Astrocyte of the cerebellum (primary cell): ENCODE results near the gene EPDR1.
A peak's percentile ranks its signal among the peaks of the same experiment; 100 is the strongest.

ENCODE experiments used
- DNase-seq: peaks from one replicate; pipeline ENCODE4 v3.0.0-alpha.2; 2011; ENCODE audit warnings: low read depth
- H3K4me3 ChIP-seq: 2 replicates; pipeline ENCODE4 v1.5.1; 2011; ENCODE audit warnings: mild to moderate bottlenecking, low read depth, low read length, moderate library complexity
- in situ Hi-C: cut with HindIII; loops from 2 replicates; pipeline ENCODE4 v1.10.0; 2017; ENCODE audit warnings: low sequenced_read_pairs
- TF ChIP-seq, protein P1 (sequence below): IDR thresholded peaks from 2 replicates; pipeline ENCODE4 v1.5.1; 2012; ENCODE audit warnings: low read length, low read depth, moderate library complexity, mild to moderate bottlenecking; ENCODE audit errors: missing control alignments

The EPDR1 gene

DNA sequence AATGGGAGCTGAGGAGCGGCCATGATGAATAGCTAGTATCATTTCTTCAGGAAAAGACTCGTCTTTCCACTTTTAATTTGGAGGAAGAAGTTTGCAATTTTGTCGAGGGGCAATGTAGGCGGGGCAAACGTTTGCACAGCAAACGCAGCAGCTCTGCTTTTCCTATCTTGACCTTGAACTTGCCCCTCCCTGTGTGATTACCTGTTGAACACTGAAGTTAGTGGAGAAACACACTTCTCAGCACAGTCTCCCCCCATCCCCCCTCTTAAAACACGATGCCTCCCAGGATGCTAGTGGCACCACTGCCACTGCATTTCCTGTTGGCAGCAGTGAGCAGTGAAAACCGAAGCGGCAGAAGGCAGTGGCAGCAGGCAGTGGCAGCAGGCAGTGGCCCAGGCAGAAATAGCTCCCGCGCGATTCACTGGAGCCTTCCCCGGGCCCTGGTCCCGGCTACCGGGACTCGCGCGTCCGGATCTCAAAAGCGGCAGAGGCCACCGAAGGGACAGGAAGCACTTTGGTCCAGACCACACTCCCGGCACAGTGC, at the start of gene EPDR1:
Gene EPDR1, plus strand, starts transcription at position 336 of the 544 bp plus-strand sequence. CDS start 300 bp downstream, outside the sequence.
- in situ Hi-C loops = loop anchor here (25.0 kb wide), 1 partner anchor 392 kb away; no protein-coding TSS in a partner anchor
- no peak for DNase-seq
- H3K4me3 ChIP-seq = peak within 1 kb of the TSS; percentile 54
- TF ChIP-seq, protein P1, sequence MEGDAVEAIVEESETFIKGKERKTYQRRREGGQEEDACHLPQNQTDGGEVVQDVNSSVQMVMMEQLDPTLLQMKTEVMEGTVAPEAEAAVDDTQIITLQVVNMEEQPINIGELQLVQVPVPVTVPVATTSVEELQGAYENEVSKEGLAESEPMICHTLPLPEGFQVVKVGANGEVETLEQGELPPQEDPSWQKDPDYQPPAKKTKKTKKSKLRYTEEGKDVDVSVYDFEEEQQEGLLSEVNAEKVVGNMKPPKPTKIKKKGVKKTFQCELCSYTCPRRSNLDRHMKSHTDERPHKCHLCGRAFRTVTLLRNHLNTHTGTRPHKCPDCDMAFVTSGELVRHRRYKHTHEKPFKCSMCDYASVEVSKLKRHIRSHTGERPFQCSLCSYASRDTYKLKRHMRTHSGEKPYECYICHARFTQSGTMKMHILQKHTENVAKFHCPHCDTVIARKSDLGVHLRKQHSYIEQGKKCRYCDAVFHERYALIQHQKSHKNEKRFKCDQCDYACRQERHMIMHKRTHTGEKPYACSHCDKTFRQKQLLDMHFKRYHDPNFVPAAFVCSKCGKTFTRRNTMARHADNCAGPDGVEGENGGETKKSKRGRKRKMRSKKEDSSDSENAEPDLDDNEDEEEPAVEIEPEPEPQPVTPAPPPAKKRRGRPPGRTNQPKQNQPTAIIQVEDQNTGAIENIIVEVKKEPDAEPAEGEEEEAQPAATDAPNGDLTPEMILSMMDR = no peak

DNA sequence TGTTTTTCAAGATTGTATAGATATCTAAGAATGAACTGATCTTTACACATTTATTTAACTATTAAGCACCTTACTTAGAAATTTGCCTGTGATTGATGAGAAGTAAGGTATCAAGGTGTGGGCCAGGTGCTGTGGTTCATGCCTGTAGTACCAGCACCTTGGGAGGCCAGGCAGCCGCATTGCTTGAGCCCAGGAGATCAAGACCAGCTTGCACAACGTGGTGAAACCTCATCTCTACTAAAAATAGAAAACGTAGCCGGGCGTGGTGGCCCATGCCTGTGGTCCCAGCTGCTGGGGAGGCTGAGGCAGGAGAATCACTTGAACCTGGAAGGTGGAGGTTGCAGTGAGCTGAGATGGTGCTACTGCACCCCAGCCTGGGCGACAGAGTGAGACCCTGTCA, 38.4 kb upstream of the EPDR1 start:
- in situ Hi-C loops = no loop called here
- TF ChIP-seq, protein P1 = no peak

DNA sequence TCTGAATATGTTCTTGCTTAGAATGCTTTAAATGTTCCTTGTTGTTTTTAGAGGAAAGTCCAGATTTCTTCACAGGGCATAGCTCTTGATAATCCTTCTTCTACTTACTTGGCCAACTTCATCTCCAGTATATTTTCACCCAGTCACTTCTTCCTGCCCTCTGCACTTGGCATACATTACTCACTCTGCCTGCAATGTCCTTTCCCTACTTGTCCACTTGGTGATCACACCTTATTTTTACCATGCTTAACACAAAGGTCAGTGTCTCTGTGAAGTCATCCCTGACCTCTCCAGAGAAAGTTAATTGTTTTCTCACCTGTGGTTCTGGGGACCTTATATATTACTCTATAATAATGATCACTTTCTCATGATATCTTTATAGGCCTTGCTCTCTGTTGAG, 27.1 kb upstream of the EPDR1 start:
- in situ Hi-C loops = no loop called here
- TF ChIP-seq, protein P1 = no peak
- no peak overlapping the region for H3K4me3 ChIP-seq
- DNase-seq = no peak

More for the DNA sequence above, 38.4 kb upstream of the EPDR1 start:
- H3K4me3 ChIP-seq = no peak overlapping the region
- DNase-seq = no peak

DNA sequence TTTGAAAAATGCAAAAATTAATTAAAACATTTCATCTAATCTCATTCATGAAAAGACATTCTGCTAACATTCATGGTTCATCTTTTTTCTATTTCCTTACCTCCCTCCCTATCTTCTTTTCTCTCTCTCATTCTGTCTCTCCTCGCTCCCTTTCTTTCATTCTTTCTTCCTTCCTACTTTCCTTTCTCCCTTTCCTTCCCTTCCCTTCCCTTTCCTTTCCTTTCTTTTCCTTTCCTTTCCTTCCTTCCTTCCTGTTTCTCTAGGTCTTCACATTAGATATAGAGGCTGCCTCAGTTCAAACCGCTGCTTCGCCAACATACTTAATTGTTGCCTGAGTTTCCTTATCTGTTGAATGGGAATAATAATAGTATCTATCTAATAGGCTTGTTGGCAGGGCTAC, 25.8 kb upstream of the EPDR1 start:
- no peak for DNase-seq
- TF ChIP-seq, protein P1 = no peak
- no peak overlapping the region for H3K4me3 ChIP-seq
- in situ Hi-C loops = no loop called here

DNA sequence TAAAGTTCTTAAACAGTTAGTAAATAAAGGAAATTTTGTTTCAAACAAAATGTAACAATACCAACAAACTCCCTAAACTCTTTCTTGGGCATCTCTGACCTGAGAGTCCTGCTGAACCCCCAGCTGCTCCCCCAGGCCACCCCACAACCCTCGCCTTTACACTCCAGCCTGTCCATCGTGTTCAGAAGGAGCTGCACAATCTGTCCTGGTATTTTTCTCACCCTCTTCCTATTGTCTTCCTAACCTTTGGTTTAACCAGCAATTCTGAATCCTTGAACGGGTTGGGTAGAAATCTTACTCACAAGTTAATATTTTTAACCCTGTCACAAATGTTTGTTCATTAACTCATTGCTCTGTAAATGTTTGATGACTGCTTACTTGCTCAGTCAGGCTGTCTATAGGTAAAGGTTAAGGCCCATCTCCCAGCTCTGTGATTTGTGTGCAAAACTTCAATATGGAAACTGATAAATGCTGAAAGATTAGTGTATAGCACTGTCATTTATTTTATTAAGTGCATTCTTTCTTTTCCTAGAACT, 20.7 kb upstream of the EPDR1 start:
- H3K4me3 ChIP-seq = no peak overlapping the region
- TF ChIP-seq, protein P1 = no peak
- in situ Hi-C loops = loop anchor here (10.0 to 25.0 kb wide), 3 partner anchors 325 to 475 kb away; no protein-coding TSS in a partner anchor
- DNase-seq = no peak

DNA sequence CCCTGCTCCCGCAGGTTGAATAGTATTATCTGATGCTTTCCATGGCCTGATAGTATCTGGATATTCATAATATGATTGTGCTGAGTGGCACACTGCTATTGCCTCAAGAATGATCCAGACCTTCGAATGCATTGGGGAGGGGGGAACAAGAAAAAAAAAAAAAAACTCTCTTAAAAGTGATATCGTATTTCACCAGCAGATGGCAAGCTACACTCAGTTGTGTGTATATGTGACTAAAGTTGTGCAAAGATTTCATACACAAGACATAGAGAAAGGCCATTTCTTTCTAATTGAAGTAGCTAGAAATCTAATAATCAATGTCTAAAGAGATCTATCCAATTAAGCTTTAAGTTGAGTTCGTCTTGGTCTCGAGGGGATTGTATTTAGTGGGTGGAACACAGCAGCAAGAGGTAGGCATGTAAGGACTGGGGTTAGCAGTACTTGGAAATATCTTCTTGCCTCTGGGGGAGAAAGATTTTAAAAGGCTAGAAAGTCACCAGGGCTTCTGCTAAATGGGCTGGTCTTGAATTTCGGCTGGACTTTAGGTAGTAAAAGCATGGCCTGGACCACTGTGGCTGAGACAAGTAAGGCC, 19.1 kb upstream of the EPDR1 start:
- DNase-seq = peak; percentile 59
- no peak overlapping the region for H3K4me3 ChIP-seq
- TF ChIP-seq, protein P1 = peak; percentile 42
- in situ Hi-C loops = loop anchor here (10.0 to 25.0 kb wide), 3 partner anchors 323 to 473 kb away; no protein-coding TSS in a partner anchor
